Measurements from ENCODE around the gene CABP4.
A peak's percentile ranks its signal among the peaks of the same experiment; 100 is the strongest.
"Not testable (repeated sequence)": the region's sequence is repeated elsewhere in the genome, so short reads cannot be mapped to it uniquely, and the experiment has no call there.

CABP4 gene

DNA sequence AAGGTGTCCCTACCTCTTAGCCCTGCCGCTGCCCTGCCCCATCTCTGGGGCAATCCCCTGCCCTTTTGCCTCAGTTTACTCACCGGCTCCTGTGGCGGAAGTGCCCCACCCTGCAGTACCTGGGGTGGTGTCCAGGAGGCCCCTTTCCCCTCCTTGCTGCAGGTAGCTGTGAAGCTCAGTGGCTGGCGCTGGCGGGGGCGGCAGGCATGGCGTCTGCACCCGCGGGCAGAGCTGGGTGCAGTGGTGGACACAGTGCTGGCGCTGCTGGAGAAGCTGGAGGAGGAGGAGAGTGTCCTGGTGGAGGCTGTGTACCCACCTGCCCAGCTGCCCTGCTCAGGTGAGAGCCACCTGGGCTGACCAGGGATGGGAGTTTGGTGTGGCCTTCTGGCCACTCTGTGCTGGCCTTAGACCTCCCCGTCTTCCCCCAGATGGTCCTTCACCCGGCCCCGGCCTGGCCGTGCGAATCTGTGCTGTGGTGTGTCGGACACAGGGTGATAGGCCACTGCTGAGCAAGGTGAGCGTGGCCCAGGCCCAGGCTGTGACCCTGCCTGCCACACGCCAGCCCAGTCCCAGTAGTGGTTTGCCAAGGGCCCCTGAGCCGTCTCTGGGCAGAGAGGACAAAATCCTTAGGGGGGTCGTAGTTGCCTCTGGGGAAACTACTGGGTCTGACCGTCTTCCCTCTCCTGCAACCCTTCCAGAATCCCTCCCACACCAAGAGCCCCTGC is 35.7 kb upstream of the CABP4 start:
- DNase-seq (ENCODE audit: low read depth in 2 of 2): no peak

GRCh38 chr11:67420147-67420645 is 35.0 kb upstream of the CABP4 start:
- no peak for DNase-seq (ENCODE audit: low read depth in 2 of 2)

- peak; percentile 97 to 98 for DNase-seq (ENCODE audit: low read depth in 2 of 2)
These were observed 34.3 kb upstream of the CABP4 start for GRCh38 chr11:67420646-67421429.

DNA sequence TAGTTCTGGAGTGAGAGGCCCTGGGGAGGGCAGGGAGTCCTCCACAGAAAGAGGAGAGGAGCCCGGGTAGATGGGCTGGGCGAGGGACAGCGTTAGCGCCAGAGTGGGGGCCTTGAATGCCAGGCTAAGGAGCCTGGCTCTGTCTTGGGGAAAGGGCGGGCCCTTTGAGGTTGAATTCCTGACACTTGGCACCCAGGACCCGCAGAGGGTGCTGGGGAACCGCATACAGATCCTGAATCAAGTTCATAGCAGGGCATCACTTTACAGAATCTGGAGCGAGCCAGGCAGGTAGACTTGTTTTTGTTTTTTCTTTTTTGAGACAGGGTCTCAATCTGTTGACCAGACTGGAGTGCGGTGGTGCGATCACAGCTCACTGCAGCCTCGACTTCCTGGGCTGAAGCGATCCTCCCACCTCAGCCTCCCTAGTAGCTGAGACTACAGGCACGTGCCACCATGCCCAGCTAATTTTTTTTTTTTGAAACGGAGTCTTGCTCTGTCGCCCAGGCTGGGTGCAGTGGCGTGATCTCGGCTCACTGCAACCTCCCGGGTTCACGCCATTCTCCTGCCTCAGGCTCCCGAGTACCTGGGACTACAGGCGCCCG is 33.6 kb upstream of the CABP4 start:
- DNase-seq (ENCODE audit: low read depth in 2 of 2): no peak

DNA sequence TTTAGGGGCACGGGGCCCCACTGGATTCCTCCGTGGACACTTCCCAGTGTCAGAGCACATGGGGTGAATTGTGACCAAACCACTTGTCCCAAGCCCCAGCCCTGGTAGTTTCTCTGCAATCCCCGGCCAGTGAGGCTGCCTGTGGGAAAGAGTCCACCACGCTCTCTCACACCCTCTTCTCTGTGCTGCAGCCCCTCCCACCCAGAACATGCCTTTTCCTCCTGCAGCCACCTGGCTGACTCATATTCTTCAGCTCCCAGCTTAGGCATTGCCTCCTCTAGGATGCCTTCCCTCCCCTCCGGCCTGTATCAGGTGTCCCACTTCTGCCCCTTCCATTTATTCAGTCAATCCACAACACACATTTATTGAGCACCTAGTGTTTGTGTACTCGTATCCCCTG is 32.3 kb upstream of the CABP4 start:
- DNase-seq (ENCODE audit: low read depth in 2 of 2): no peak

DNA sequence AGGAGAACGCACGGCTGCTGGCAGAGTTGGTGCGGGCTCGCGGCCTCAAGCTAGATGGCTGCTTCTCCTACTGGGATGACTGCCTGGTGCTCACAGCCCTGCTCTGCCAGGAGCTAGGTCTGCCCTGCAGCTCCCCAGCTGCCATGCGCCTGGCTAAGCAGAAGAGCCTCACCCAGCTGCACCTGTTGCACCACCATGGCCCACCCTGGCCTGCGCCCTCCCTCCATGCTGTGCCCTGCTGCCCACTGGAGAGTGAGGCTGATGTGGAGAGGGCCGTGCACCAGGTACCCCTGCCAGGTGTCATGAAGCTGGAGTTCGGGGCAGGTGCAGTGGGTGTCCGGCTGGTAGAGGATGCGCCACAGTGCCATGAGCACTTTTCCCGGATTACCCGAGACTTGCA is 31.7 kb upstream of the CABP4 start:
- no peak for DNase-seq (ENCODE audit: low read depth in 2 of 2)

DNA sequence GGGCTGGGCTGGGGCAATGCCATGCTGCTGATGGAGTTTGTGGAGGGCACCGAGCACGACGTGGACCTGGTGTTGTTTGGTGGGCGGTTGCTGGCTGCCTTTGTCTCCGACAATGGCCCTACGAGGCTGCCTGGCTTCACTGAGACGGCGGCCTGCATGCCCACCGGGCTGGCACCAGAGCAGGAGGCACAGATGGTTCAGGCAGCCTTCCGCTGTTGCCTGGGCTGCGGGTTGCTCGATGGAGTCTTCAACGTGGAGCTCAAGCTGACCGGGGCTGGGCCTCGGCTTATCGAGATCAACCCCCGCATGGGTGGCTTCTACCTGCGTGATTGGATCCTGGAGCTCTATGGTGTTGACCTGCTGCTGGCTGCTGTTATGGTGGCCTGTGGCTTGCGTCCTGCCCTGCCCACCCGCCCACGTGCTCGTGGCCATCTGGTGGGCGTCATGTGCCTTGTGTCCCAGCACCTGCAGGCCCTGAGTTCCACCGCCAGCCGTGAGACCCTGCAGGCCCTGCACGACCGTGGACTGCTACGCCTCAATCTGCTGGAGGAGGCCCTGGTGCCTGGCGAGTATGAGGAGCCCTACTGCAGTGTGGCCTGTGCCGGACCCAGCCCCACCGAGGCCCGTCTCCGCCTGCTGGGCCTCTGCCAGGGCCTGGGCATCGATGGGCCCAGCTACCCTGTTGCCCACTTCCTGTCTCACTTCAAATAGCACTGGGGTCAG is 31.1 kb upstream of the CABP4 start:
- DNase-seq (ENCODE audit: low read depth in 2 of 2): no peak

DNA sequence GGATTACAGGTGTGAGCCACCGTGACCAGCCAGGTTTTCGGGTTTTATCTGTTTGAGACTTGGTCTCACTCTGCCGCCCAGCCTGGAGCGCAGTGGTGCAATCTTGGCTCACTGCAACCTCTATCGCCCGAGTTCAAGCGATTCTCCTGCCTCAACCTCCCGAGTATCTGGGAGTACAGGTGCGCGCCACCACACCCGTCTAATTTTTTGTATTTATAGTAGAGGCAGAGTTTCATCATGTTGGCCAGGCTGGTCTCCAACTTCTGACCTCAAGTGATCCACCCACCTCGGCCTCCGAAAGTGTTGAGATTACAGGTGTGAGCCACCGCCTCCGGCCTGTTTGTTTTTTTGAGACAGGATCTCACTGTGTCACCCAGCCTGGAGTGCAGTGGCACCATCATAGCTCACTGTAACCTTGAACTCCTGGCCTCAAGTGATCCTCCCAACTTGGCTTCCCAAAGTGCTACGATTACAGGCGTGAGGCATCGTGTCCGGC is 27.7 kb upstream of the CABP4 start:
- not testable (repeated sequence) for DNase-seq (ENCODE audit: low read depth in 2 of 2)

GRCh38 chr11:67428052-67429001 is 26.8 kb upstream of the CABP4 start, which contains the start of gene RPS6KB2:
Gene RPS6KB2 (plus strand): TSS chr11:67428494. CDS start chr11:67428546, 52 bp downstream.
- DNase-seq (ENCODE audit: low read depth in 2 of 2): peak; percentile 99 to 100

- DNase-seq (ENCODE audit: low read depth in 2 of 2): no peak
These were observed 26.0 kb upstream of the CABP4 start for GRCh38 chr11:67429038-67429668.

- DNase-seq (ENCODE audit: low read depth in 2 of 2): no peak
These were observed 25.4 kb upstream of the CABP4 start for GRCh38 chr11:67429722-67430121.

- no peak for DNase-seq (ENCODE audit: low read depth in 2 of 2)
These were observed 23.6 kb upstream of the CABP4 start for GRCh38 chr11:67431346-67432249.

DNA sequence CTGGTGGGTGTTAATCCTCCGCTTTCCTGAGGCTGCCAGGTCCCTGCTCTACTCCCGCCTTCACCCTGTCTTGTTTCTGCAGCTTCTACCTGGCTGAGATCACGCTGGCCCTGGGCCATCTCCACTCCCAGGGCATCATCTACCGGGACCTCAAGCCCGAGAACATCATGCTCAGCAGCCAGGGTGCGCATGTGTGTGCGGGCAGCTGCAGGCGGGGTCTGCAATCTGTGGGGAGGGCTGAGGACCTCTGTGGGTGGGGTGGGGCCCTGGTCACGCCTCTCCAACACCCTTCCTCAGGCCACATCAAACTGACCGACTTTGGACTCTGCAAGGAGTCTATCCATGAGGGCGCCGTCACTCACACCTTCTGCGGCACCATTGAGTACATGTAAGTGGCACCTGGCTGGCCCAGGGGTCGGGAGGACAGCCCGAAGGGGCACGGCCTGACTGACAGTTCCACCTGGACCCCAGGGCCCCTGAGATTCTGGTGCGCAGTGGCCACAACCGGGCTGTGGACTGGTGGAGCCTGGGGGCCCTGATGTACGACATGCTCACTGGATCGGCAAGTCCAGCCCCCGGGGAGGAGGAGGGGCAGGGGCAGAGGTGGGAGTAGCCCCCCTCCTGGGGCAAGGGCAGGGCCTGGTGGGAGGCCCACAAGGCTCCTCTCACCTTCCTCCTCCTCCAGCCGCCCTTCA is 22.4 kb upstream of the CABP4 start:
- no peak for DNase-seq (ENCODE audit: low read depth in 2 of 2)

GRCh38 chr11:67433536-67434394 is 21.4 kb upstream of the CABP4 start:
- DNase-seq (ENCODE audit: low read depth in 2 of 2): no peak

DNA sequence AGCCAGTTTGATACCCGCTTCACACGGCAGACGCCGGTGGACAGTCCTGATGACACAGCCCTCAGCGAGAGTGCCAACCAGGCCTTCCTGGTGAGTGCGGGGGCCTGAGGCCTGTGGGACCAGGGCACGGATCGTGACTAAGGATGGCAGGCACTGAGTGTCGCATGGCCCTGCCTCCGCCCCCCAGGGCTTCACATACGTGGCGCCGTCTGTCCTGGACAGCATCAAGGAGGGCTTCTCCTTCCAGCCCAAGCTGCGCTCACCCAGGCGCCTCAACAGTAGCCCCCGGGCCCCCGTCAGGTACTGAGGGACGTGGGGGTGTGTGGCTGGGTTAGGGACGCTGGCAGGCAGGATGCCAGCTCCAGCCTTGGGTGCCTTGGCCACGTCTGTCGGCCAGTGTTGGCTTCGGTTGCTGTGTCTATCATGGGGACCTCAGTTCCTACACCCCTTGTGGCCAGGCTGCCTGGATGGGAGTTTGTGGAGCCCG is 20.7 kb upstream of the CABP4 start:
- DNase-seq (ENCODE audit: low read depth in 2 of 2): no peak

GRCh38 chr11:67435031-67435726 is 20.0 kb upstream of the CABP4 start:
- no peak for DNase-seq (ENCODE audit: low read depth in 2 of 2)
